Skin epidermis (tissue), 12 donors: Measurements from ENCODE around the gene AGTRAP.

Experiments
- H3K27ac ChIP-seq, 21 experiments: fragments of 200-600 bp; sonication (generic) in 11 of 21; one replicate each; pipeline ENCODE4 v1.5.0; 2020; ENCODE audit warnings: mild to moderate bottlenecking in 3 of 21, inconsistent platforms in 2 of 21, moderate library complexity in 2 of 21
- H3K4me3 ChIP-seq, 7 experiments: fragments of 200-600 bp; sonication (generic) in 2 of 7; one replicate each; pipeline ENCODE4 v1.5.0; 2020; ENCODE audit warnings: inconsistent platforms in 2 of 7, mild to moderate bottlenecking in 2 of 7, moderate library complexity in 1 of 7

Gene AGTRAP

GRCh38 chr1:11777658-11778322 lies 41.9 kb downstream of the AGTRAP start:
- Histone ChIP-seq H3K27ac (no peak overlapping the region), H3K4me3 (no peak overlapping the region)

DNA sequence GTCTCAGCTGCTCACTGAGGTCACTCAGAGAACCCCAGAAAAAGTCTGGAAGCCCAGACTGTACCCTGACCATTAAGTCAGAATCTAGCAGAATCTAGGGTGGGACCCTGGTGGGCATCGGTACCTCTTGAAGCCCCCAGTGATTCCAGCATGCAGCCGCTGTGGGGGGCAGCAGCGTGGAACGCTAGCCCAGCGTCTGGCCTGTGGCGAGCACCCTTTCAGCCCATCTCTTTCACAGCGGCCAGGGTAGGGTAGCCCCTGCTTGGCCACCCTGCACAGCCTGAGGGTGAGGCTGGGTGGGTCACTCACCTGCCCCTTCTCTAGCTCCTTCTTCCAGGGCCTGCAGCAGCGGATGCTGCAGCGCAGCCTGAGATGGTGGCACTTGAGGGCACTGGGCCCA lies 42.4 kb downstream of the AGTRAP start:
- Histone ChIP-seq H3K4me3 (no peak overlapping the region), H3K27ac (no peak overlapping the region)

- H3K4me3 ChIP-seq, result no peak overlapping the region
- H3K27ac ChIP-seq, result no peak overlapping the region
Measured at GRCh38 chr1:11778844-11779623, 43.1 kb downstream of the AGTRAP start.

DNA sequence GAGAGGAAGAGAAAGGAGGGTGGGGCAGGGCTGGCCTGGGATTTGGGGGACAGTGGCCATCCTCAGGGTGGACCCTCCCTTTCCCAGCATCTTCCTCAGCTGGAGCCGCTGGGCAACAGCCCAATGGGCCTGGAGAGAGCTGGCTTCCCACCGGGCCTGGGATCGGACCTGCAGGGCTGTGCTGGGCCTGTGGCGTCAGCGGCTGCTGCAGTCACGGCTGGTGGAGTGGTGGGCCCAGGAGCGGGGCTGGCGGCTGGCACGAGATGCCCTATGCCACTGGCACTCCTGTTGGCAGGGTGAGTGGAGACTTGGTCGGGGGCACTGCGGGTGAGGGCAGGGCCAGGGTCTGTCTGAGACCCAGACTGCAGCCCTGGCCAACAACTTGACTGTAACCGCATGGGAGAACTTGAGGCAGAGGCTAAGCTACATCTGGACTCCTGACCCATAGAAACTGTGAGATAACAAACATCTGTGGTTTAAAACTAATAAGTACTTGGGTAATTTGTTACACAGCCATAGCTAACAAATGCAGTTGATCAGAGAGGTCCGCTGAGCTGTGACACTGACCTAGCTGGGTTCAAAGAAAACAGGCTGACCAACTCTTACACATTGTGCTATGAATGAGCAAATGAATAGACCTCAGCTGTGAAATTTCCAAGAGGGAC lies 43.9 kb downstream of the AGTRAP start:
- no peak overlapping the region for H3K27ac ChIP-seq
- no peak overlapping the region for H3K4me3 ChIP-seq

GRCh38 chr1:11780380-11781147 lies 44.6 kb downstream of the AGTRAP start:
- H3K4me3 ChIP-seq, result no peak overlapping the region

GRCh38 chr1:11781297-11781696 lies 45.4 kb downstream of the AGTRAP start:
- H3K27ac ChIP-seq, result no peak overlapping the region
- no peak overlapping the region for H3K4me3 ChIP-seq

More at GRCh38 chr1:11780380-11781147, 44.6 kb downstream of the AGTRAP start:
- no peak overlapping the region for H3K27ac ChIP-seq

DNA sequence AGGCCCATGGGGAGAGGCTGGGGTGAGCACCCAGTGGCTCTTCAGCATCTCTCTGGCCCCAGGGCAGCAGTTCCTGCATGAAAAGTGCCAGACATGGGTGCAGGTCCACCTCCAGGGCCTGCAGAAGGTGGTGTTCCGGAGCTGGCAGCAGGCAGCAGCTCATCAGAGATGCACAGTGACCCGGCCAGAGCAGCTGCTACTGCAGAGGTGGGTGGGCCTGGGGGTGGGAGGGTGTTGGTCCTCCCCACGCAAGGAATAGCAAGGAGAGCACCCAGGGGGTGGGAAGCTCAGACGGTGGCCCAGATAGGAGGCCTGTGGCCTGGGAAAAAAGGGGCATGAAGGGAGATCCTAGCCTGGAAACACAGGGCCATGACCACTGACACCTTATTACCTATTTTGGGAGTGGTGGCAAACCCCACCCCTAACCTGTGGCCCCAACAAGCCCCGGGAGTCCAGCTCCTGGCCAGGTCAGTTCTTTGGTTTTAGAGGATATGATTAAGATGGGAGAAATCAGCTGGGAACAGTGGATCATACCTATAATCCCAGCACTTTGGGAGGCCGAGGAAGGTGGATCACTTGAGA lies 46.3 kb downstream of the AGTRAP start:
- Histone ChIP-seq H3K27ac (no peak overlapping the region), H3K4me3 (no peak overlapping the region)

DNA sequence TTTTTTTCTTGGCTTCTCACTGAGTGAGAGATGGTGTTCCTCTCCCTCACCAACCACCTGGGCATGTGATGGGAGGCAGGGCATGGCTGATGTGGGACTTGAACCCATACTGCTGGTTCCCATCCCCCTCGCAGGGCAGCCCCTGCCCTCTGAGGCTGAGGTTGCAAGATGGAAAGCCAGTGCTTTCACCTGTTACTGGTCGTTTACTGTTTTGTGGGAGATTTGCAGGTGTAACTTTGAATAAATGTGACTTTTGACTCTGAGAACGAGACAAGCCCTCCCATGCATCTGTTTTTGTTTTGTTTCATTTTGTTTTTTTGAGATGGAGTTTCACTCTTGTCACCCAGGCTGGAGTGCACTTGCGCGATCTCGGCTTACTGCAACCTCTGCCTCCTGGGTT lies 47.6 kb downstream of the AGTRAP start:
- H3K4me3 ChIP-seq, result no peak overlapping the region
- H3K27ac ChIP-seq, result no peak overlapping the region

DNA sequence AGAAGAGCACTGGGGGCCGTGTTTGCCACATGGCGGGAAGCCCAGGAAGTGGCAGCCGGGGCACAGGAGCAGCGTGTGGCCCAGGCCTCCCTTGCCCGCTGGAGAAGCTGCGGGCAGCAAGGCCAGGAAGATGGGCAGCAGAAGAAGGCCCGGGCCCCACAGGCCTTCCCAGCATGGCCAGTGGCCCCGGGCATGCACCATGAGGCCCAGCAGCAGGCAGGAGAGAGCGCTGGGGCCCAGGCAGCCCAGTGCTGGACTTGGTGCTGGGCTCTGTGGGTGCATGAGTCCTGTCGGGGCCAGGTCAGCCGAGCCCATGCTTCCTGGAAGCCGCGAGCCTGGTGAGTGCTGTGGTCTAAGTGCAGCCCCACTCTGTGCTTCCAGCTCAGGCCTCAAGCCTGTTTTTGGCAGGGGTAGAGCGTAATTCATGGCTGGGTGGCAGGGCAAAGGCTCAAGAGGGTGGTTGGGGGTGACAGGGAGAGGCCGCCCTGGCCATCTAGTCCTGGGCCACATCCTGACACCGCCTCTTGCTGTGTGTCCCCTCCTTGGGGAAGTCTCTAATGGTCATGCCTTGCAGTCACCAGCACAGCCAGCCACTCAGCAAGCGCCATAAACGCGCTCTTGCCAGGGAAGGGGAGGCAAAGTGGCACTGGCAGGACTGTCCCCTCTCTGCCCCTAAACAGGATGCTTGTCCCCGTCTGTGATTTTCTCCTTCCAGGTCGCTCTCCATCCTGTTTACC lies 48.5 kb downstream of the AGTRAP start:
- Histone ChIP-seq H3K27ac (peak overlapping the region in 9 of 21 experiments; percentile 0 to 59 (median 31)), H3K4me3 (peak overlapping the region in 2 of 7 experiments; percentile 14 to 24)

GRCh38 chr1:11784993-11785769 lies 49.2 kb downstream of the AGTRAP start:
- Histone ChIP-seq H3K27ac (peak overlapping the region in 9 of 21 experiments; percentile 0 to 59 (median 31)), H3K4me3 (peak overlapping the region in 5 of 7 experiments; percentile 5 to 24 (median 12))

GRCh38 chr1:11786168-11786567 lies 50.2 kb downstream of the AGTRAP start:
- H3K27ac ChIP-seq, result peak overlapping the region in 3 of 21 experiments; percentile 92 to 95 (median 94)

DNA sequence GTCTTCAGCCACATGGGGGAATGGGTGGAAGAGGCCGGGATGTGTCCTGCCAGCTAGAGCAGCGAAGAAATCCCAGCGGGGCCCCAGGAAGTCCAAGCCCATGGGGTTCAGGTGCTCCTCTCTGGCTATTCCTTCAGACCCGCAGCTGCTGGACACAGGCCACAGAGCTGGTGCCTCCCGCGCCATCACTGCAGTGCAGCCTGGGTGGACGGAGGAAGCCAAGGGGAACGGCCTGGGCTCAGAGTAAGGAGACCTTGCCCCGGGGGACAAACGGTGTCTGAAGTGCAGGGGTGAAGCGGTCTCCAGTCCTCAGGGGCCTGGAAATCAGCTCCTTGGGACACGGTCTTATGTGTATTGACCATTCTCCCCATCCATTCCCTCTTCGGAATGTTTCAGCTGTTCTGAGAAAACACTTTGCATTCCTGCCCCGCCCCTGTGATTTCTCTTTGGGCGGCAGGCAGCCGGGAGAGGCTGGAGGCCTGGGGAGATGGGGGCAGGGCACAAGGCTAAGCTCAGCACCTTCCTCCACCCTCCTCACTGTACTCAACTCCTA lies 51.4 kb downstream of the AGTRAP start:
- H3K27ac ChIP-seq, result peak overlapping the region in 13 of 21 experiments; percentile 3 to 98 (median 91)
- H3K4me3 ChIP-seq, result no peak overlapping the region

More at GRCh38 chr1:11786168-11786567, 50.2 kb downstream of the AGTRAP start:
- no peak overlapping the region for H3K4me3 ChIP-seq

DNA sequence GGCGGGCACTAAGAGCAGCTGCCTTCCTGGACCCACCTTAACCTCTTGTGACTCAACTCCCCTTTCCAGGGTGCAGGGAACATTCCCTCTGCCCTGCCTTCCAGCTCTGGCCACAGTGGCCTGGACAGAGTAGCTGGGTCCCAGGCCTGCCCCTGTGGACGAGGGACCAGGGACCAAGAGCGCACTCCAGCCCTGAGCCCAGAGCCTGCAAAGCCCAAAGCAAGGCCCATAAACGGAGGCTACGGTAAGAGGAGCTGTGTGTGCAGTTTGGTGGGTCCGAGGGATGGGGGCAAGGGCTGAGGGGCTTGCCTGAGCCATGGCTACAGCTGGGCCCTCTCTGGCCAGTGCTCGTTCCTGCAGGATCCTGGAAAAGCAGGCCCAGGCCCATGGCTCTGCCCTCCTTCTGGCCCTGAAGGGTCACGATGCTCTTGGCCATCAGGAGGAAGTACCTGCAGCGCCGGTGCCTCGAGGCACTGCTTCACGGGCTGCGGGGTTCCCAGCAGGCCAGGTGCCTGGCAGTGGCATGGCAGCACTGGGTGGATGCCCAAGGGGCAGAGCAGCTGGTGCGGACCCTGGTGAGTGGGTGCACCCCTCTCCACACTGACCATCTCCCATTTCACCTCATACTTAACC lies 52.0 kb downstream of the AGTRAP start:
- H3K4me3 ChIP-seq, result no peak overlapping the region
- peak overlapping the region in 16 of 21 experiments; percentile 3 to 98 (median 88) for H3K27ac ChIP-seq

DNA sequence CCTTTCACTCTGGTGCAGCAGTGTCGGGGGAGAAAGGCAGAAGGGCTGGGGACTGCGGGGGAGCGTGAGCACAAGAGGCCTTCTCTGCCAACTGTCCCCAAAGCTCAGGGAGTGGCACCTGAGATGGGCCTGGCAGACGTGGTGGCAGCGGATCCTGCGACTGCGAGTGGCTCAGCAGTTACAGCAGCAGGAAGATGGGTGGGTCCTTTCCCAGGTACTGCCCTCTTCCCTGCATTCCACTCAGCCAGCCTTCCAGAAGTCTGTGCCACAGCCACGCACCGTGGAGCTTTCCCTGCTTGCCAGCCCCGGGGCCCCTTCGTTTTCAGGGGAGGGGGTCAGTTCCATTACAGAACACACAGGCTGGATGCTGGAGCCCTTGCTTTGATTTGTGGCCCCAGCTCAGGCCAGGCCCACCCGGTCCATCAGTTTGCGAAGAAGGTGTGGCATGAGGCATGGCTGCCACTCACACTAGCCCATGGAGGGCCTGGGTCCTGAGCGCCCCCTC lies 52.7 kb downstream of the AGTRAP start:
- H3K4me3 ChIP-seq, result no peak overlapping the region

DNA sequence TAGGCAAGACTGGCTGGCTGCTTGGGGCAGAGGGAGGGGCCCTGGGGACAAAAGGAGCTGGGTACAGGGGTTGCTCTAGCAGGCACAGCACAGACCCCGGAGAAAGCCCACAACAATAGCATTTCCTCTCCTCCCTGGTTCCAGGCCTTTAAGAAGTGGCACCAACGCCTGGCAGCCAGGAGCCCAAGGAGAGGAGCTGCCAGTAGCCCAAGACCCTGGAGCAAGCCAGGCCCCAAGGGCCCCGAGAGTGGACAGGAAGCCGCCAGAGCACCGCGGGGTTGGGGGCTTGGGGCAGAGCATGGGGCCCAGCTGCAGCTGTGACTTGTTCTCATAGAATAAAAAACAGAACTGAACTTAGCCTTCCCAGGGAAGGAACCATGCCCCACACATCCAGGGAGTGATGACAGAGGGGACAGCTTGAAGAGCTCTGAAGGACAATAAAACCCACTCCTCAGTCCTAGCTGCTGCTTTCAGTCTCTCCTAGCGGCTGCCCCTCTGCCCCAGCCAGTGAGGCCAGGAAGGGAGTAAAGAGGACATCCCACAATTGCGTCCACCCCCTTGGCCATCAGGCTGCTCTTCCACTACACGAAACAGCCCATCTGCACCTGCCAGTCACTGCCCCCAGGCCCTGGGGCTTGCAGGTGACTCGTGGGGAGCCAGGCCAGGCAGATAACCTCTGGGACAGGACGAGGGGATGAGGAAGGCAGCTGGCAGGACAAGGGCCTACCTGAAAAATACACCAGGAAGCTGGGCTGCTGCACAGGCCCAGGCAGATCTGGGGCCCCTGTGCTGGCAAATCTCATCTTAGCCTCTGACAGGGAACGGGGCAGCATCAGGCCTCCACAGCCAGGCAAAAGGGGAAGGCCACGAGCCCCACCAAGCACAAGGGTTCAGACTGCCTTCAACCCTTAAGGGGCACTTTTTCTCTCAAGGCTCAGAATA lies 53.5 kb downstream of the AGTRAP start:
- H3K4me3 ChIP-seq, result no peak overlapping the region
- H3K27ac ChIP-seq, result peak overlapping the region in 19 of 21 experiments; percentile 49 to 98 (median 88)

More for the DNA sequence above, 52.7 kb downstream of the AGTRAP start:
- H3K27ac ChIP-seq, result peak overlapping the region in 17 of 21 experiments; percentile 9 to 98 (median 88)
